SK-N-MC (cell line): ENCODE results near the gene ARNT2.

ENCODE experiments used
- EZH2 ChIP-seq: fragments of 200-600 bp; sonication (generic); IDR thresholded peaks from one replicate; pipeline ENCODE4 v1.6.1; 2017; ENCODE audit warnings: antibody characterized with exemption
- FOXP2 ChIP-seq: optimal IDR thresholded peaks from 2 replicates; pipeline ENCODE3; 2011; ENCODE audit warnings: mild to moderate bottlenecking, moderate library complexity; ENCODE audit not compliant: insufficient read depth; ENCODE audit errors: extremely low read length, control extremely low read depth
- POLR2AphosphoS5 ChIP-seq: IDR thresholded peaks from 2 replicates; pipeline ENCODE4 v1.6.1; 2012; ENCODE audit warnings: mild to moderate bottlenecking, low read depth, low read length, borderline replicate concordance

DNA sequence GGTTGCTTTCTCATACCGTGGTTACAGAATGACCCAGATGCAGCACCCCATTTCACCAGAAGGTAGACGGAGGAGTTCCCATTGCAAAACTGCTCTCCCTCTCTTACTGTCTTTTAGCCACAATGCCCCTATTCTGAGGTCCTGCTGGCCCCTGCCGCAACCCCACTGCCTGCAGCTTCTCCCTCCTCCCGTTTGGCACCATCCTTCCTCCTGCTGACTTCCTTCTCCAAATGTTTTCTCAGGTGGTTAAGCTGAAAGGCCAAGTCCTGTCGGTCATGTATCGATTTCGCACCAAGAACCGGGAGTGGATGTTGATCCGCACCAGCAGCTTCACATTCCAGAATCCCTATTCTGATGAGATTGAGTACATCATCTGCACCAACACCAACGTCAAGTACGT lies 158.7 kb downstream of the ARNT2 start:
- TF ChIP-seq EZH2 (no peak), POLR2AphosphoS5 (no peak), FOXP2 (no peak)
